Measurements from ENCODE around the gene BCL2. TPM values are rescaled to one million over a fixed set of nuclear protein-coding genes. Genes with fewer than 3 reads are reported as not detected.
A peak's percentile ranks its signal among the peaks of the same experiment; 100 is the strongest.

The BCL2 gene
- total RNA-seq, 1 donor from 2014 or later = 39.1 TPM

DNA sequence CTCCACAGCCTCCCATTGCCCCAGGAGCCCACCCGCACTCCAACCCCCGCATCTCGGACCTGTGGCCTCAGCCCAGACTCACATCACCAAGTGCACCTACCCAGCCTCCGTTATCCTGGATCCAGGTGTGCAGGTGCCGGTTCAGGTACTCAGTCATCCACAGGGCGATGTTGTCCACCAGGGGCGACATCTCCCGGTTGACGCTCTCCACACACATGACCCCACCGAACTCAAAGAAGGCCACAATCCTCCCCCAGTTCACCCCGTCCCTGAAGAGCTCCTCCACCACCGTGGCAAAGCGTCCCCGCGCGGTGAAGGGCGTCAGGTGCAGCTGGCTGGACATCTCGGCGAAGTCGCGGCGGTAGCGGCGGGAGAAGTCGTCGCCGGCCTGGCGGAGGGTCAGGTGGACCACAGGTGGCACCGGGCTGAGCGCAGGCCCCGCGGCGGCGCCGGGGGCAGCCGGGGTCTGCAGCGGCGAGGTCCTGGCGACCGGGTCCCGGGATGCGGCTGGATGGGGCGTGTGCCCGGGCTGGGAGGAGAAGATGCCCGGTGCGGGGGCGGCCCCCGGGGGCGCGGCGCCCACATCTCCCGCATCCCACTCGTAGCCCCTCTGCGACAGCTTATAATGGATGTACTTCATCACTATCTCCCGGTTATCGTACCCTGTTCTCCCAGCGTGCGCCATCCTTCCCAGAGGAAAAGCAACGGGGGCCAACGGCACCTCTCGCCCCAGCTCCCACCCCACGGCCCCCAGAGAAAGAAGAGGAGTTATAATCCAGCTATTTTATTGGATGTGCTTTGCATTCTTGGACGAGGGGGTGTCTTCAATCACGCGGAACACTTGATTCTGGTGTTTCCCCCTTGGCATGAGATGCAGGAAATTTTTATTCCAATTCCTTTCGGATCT, 1.3 kb downstream of the BCL2 start:
- peak overlapping the region; percentile 48 for H3K27ac ChIP-seq (ENCODE audit: low read depth, low read length)
- H3K9me3 ChIP-seq (ENCODE audit: control insufficient read depth in 3 of 3, low read length in 3 of 3) = no peaks in the 10 kb centered on the region
- peak overlapping the region; percentile 83 to 89 (median 88) for H3K4me3 ChIP-seq (ENCODE audit: low read length in 3 of 3)
- peaks cover 16 to 26% (median 18%) of the 10 kb centered on the region in 3 donors for H3K4me1 ChIP-seq (ENCODE audit: control insufficient read depth in 3 of 3, insufficient read depth in 3 of 3, low read length in 3 of 3)
- H3K27me3 ChIP-seq (ENCODE audit: control insufficient read depth in 3 of 3, insufficient read depth in 3 of 3, low read length in 3 of 3) = no peaks in the 10 kb centered on the region
- H3K9ac ChIP-seq (ENCODE audit: low read depth in 1 of 3, low read length in 3 of 3) = peak overlapping the region; percentile 73 to 85 (median 82)
- no peaks in the 10 kb centered on the region for H3K36me3 ChIP-seq (ENCODE audit: control insufficient read depth in 3 of 3, insufficient read depth in 3 of 3, low read length in 3 of 3)

DNA sequence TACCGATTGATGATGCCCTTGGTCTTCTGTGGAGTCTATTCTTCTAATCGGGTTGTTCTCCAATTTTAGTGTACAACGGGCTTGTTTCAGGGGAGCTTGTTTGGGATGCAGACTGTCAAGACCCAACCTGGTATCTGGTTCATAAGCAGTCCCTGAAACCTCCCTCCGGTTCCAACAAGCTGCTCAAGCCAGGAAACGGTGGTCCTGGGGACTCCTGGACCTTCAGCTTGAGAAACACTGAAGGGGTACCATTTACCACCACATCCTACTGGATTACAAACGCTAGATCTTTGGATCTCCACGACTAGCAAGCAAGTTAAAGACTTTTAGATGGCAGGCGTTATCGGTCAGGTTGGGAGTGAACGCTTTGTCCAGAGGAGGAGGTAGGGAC, 2.0 kb downstream of the BCL2 start:
- H3K9ac ChIP-seq (ENCODE audit: low read depth in 1 of 3, low read length in 3 of 3) = peak overlapping the region; percentile 73 to 85 (median 82)
- no peaks in the 10 kb centered on the region for H3K9me3 ChIP-seq (ENCODE audit: control insufficient read depth in 3 of 3, low read length in 3 of 3)
- H3K4me3 ChIP-seq (ENCODE audit: low read length in 3 of 3) = peak overlapping the region; percentile 83 to 89 (median 88)
- H3K27ac ChIP-seq (ENCODE audit: low read depth, low read length) = peak overlapping the region; percentile 48
- H3K27me3 ChIP-seq (ENCODE audit: control insufficient read depth in 3 of 3, insufficient read depth in 3 of 3, low read length in 3 of 3) = no peaks in the 10 kb centered on the region
- H3K4me1 ChIP-seq (ENCODE audit: control insufficient read depth in 3 of 3, insufficient read depth in 3 of 3, low read length in 3 of 3) = peaks cover 13 to 22% (median 16%) of the 10 kb centered on the region in 3 donors
- H3K36me3 ChIP-seq (ENCODE audit: control insufficient read depth in 3 of 3, insufficient read depth in 3 of 3, low read length in 3 of 3) = no peaks in the 10 kb centered on the region

DNA sequence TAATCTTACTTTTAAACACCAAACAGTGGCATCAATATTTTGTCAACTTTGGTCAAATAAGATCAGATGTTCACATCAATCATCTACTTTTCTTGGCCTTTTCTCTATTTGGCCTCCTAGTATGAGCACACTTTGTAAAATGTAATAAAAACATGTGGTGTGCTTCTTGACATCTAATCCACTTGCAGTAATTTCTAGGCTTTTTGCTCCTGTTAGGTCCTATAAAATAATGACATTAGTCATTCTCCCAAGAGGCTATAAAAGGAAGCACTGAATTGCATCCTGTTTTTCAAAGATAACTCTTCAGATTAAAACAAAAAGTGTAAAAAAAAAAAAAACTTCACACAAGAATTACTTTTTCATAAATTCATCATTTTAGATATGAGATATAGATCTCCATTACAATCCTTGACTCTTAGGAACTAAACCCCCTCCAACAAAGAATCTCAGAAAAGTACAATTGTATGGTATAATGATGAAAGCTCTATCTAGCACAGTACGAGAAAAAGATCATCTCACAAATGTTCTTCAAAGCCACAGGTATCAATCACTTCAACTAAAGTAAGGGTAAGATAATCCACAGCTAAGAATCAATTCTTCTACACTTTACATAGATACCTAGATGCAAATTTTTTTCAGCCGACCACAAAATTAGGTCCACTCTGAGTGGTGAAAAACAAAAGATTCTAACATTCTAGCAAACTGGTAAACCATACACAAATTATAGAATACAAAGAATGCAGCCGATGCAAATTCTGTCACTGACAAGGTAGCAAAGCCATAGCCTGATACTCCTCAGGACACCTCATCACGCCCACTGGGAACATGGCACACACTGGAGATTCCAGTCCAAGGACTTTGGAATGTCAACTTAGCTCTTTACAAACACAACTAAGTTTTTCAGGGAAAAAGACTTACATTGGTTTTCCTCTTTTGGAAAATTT, 2.7 kb downstream of the BCL2 start:
- H3K9me3 ChIP-seq (ENCODE audit: control insufficient read depth in 3 of 3, low read length in 3 of 3) = no peaks in the 10 kb centered on the region
- H3K4me3 ChIP-seq (ENCODE audit: low read length in 3 of 3) = peak overlapping the region; percentile 83 to 89 (median 88)
- H3K27me3 ChIP-seq (ENCODE audit: control insufficient read depth in 3 of 3, insufficient read depth in 3 of 3, low read length in 3 of 3) = no peaks in the 10 kb centered on the region
- no peaks in the 10 kb centered on the region for H3K36me3 ChIP-seq (ENCODE audit: control insufficient read depth in 3 of 3, insufficient read depth in 3 of 3, low read length in 3 of 3)
- peak overlapping the region; percentile 48 for H3K27ac ChIP-seq (ENCODE audit: low read depth, low read length)
- H3K4me1 ChIP-seq (ENCODE audit: control insufficient read depth in 3 of 3, insufficient read depth in 3 of 3, low read length in 3 of 3) = peaks cover 13 to 19% (median 18%) of the 10 kb centered on the region in 3 donors
- peak overlapping the region in 1 of 3 donors; percentile 73 for H3K9ac ChIP-seq (ENCODE audit: low read depth in 1 of 3, low read length in 3 of 3)

DNA sequence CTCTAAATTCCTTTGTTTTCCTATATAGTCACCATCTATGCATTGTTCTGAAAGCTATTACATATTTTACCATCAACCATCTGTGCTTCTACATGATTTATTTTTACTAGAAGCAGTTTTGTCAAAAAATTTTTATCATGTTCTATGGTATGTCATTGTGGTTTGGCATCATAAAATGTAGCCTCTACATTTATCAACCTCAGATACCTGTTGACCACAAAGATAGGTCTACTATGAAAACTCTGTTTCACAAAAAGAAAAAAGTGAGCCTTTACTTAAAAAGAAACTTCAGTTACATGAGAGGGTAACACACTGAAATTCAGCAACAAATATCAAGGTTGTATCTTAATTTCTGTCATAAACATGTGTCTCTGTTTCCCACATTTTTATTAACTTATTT, 3.7 kb downstream of the BCL2 start:
- no peak overlapping the region for H3K4me3 ChIP-seq (ENCODE audit: low read length in 3 of 3)
- no peak overlapping the region for H3K27ac ChIP-seq (ENCODE audit: low read depth, low read length)
- no peaks in the 10 kb centered on the region for H3K36me3 ChIP-seq (ENCODE audit: control insufficient read depth in 3 of 3, insufficient read depth in 3 of 3, low read length in 3 of 3)
- no peak overlapping the region for H3K9ac ChIP-seq (ENCODE audit: low read depth in 1 of 3, low read length in 3 of 3)
- H3K4me1 ChIP-seq (ENCODE audit: control insufficient read depth in 3 of 3, insufficient read depth in 3 of 3, low read length in 3 of 3) = peaks cover 12 to 21% (median 16%) of the 10 kb centered on the region in 3 donors
- H3K27me3 ChIP-seq (ENCODE audit: control insufficient read depth in 3 of 3, insufficient read depth in 3 of 3, low read length in 3 of 3) = no peaks in the 10 kb centered on the region
- no peaks in the 10 kb centered on the region for H3K9me3 ChIP-seq (ENCODE audit: control insufficient read depth in 3 of 3, low read length in 3 of 3)

DNA sequence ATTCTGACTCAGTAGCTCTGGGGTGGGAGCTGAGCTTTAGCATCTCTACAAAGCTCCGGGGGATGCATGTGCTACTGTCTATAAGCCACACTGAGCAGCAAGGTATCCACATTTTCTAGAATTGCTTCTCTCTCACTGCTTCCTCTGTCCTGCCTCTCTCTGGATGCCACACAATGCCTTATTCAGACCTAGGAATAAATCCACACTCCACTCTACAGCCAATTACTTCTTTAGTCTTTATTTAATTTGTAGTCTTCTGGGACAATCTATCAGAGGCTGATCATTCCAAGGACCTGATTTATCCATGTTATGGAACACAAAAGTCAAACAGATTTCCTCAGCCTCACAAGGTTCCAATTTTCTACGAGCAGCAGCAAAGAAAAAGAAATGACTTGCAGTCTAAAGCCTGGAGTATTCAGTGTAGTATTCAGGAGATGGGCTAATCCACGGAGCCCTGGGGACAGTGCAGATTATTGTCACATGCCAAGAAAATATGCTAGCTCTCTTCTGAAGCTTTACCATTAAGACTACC, 4.4 kb downstream of the BCL2 start:
- Histone ChIP-seq H3K36me3 (ENCODE audit: control insufficient read depth in 3 of 3, insufficient read depth in 3 of 3, low read length in 3 of 3) (no peaks in the 10 kb centered on the region), H3K4me3 (ENCODE audit: low read length in 3 of 3) (no peak overlapping the region), H3K27ac (ENCODE audit: low read depth, low read length) (no peak overlapping the region), H3K4me1 (ENCODE audit: control insufficient read depth in 3 of 3, insufficient read depth in 3 of 3, low read length in 3 of 3) (peaks cover 8 to 17% (median 13%) of the 10 kb centered on the region in 3 donors), H3K9me3 (ENCODE audit: control insufficient read depth in 3 of 3, low read length in 3 of 3) (no peaks in the 10 kb centered on the region), H3K27me3 (ENCODE audit: control insufficient read depth in 3 of 3, insufficient read depth in 3 of 3, low read length in 3 of 3) (no peaks in the 10 kb centered on the region), H3K9ac (ENCODE audit: low read depth in 1 of 3, low read length in 3 of 3) (peak overlapping the region in 1 of 3 donors; percentile 19)

DNA sequence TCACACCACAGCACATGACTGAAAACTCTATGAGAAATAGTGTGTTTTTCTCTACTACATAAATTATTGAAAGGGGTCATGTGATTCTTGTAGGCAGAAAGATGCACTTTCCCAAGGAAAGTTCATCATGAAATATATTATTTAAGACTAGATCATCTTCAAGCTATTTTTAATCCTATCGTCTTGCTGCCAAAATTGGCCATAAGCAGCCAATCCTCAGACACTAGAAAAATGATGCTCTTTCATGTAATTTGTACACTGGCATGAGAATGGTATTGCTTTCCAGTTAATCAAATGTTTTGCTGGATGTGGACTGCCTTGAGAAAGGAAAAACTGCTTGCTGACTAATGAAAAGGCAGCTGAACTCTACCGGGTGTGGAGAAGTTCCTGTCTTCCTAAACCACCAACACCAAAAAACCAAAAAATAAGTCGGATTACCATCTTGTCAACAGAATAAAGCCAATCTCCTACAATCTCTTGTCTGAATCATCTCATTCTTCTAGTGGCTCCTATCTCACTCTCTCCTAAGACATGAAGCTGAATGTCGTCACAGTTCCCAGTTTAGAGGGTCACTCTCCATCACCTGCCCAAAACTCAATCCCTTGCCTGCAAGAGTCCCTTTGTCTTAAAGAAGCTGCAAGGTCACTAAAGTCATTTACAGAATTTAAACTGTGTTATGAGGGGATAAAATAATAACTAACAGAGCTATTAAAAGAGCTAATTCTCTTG, 5.3 kb downstream of the BCL2 start:
- Histone ChIP-seq H3K9ac (ENCODE audit: low read depth in 1 of 3, low read length in 3 of 3) (no peak overlapping the region), H3K9me3 (ENCODE audit: control insufficient read depth in 3 of 3, low read length in 3 of 3) (no peaks in the 10 kb centered on the region), H3K27me3 (ENCODE audit: control insufficient read depth in 3 of 3, insufficient read depth in 3 of 3, low read length in 3 of 3) (no peaks in the 10 kb centered on the region), H3K27ac (ENCODE audit: low read depth, low read length) (no peak overlapping the region), H3K36me3 (ENCODE audit: control insufficient read depth in 3 of 3, insufficient read depth in 3 of 3, low read length in 3 of 3) (no peaks in the 10 kb centered on the region), H3K4me1 (ENCODE audit: control insufficient read depth in 3 of 3, insufficient read depth in 3 of 3, low read length in 3 of 3) (peaks cover 8 to 17% (median 13%) of the 10 kb centered on the region in 3 donors), H3K4me3 (ENCODE audit: low read length in 3 of 3) (no peak overlapping the region)

DNA sequence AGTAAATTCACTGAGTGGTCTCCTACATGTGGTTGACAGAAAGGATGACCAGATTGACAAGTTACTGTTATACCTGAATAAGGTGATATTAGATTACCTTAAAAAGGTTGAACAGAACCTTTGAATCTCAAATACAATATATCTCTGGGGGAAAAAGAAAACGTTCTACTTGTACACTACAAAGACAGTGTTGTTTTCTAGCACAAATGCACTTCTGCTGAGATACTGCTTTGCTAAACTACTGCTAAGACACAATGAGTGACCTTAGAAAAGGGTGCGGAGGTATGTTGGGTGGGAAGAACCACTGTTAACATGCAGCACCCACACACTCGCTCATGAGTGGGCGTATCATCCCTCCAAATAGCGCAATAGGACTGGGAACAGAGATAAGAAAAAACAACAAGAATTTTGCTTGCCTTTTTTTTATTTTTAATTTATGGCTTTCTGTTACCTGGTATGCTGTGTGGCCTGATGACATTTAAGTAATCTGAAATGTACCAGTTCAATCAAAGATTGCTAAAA, 6.1 kb downstream of the BCL2 start:
- Histone ChIP-seq H3K4me3 (ENCODE audit: low read length in 3 of 3) (no peak overlapping the region), H3K4me1 (ENCODE audit: control insufficient read depth in 3 of 3, insufficient read depth in 3 of 3, low read length in 3 of 3) (peaks cover 6 to 16% (median 13%) of the 10 kb centered on the region in 3 donors), H3K27me3 (ENCODE audit: control insufficient read depth in 3 of 3, insufficient read depth in 3 of 3, low read length in 3 of 3) (no peaks in the 10 kb centered on the region), H3K9ac (ENCODE audit: low read depth in 1 of 3, low read length in 3 of 3) (no peak overlapping the region), H3K9me3 (ENCODE audit: control insufficient read depth in 3 of 3, low read length in 3 of 3) (no peaks in the 10 kb centered on the region), H3K36me3 (ENCODE audit: control insufficient read depth in 3 of 3, insufficient read depth in 3 of 3, low read length in 3 of 3) (no peaks in the 10 kb centered on the region), H3K27ac (ENCODE audit: low read depth, low read length) (no peak overlapping the region)

DNA sequence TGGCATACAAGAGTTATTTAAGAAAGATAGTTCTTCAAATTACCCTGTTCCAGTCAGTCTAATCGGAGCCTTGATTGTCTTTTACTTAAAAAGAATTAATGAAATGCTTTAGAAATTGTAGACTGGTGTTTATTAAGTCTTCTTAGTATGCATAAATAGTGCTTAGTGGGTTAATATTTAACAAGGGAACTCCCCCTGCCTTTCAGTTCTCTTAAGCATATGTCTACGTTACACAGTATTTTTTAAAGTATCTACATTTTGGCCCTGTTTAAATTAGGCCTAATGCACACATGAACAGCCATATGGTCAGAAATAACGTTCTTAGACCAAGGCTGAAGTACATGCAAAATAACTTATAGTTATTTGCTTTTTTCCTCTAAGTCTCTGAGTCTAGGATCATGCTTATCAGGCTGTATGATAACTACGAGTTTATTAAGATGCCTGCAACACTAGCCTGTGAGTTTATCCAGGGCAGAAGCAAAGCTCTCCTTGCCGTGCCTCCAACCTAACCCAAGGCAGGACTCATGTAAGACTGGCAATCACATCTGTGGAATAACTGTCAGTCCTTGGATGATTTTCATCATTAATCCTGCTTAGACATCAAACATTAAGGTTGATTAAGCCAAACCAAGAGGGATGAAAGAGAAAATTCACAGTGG, 6.7 kb downstream of the BCL2 start:
- no peak overlapping the region for H3K9ac ChIP-seq (ENCODE audit: low read depth in 1 of 3, low read length in 3 of 3)
- H3K36me3 ChIP-seq (ENCODE audit: control insufficient read depth in 3 of 3, insufficient read depth in 3 of 3, low read length in 3 of 3) = no peaks in the 10 kb centered on the region
- H3K4me3 ChIP-seq (ENCODE audit: low read length in 3 of 3) = no peak overlapping the region
- H3K4me1 ChIP-seq (ENCODE audit: control insufficient read depth in 3 of 3, insufficient read depth in 3 of 3, low read length in 3 of 3) = peaks cover 5 to 12% (median 10%) of the 10 kb centered on the region in 3 donors
- H3K27me3 ChIP-seq (ENCODE audit: control insufficient read depth in 3 of 3, insufficient read depth in 3 of 3, low read length in 3 of 3) = no peaks in the 10 kb centered on the region
- H3K9me3 ChIP-seq (ENCODE audit: control insufficient read depth in 3 of 3, low read length in 3 of 3) = no peaks in the 10 kb centered on the region
- no peak overlapping the region for H3K27ac ChIP-seq (ENCODE audit: low read depth, low read length)

DNA sequence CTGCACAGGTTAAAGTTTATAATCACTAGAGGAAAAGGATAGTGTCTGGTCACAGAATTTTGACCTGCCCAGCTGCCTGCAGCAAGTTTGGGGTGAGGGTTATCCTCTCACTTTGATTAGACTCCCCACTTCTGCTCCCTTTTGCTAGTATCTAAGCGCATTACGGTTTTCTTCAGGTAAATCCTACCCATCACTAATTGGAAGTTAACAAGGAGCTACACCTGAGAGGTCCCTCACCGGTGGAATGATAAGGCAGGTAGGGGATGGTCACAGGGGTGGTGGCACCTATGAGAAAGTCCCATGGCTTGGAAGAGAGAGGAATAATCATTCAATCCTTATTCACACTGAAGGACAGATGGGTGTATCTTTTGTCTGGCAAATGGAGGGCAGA, 7.6 kb downstream of the BCL2 start:
- peaks cover 0 to 11% (median 9%) of the 10 kb centered on the region in 3 donors for H3K4me1 ChIP-seq (ENCODE audit: control insufficient read depth in 3 of 3, insufficient read depth in 3 of 3, low read length in 3 of 3)
- H3K36me3 ChIP-seq (ENCODE audit: control insufficient read depth in 3 of 3, insufficient read depth in 3 of 3, low read length in 3 of 3) = no peaks in the 10 kb centered on the region
- H3K9me3 ChIP-seq (ENCODE audit: control insufficient read depth in 3 of 3, low read length in 3 of 3) = no peaks in the 10 kb centered on the region
- H3K4me3 ChIP-seq (ENCODE audit: low read length in 3 of 3) = no peak overlapping the region
- H3K9ac ChIP-seq (ENCODE audit: low read depth in 1 of 3, low read length in 3 of 3) = no peak overlapping the region
- no peaks in the 10 kb centered on the region for H3K27me3 ChIP-seq (ENCODE audit: control insufficient read depth in 3 of 3, insufficient read depth in 3 of 3, low read length in 3 of 3)
- H3K27ac ChIP-seq (ENCODE audit: low read depth, low read length) = no peak overlapping the region

Data from skeletal muscle tissue (tissue), 4 donors.